PC-9 (cell line): ENCODE results near the gene PTGER1. TPM values are rescaled to one million over a fixed set of nuclear protein-coding genes. Genes with fewer than 3 reads are reported as not detected.

ENCODE experiments used
- BruUV-seq: library from RNA; stranded (reverse); fragments of 400-500 nt; replicated peaks from 2 replicates; lab custom pipeline; 2021; lab: Mats Ljungman, UMichigan
- CTCF ChIA-PET: fragments of 300-600 bp; sonication (Branson Sonifier 250); formaldehyde crosslinking; loops from one replicate; lab custom pipeline; 2022; ENCODE audit warnings: antibody characterized with exemption; lab: Charles Lee
- POLR2A ChIA-PET: fragments of 300-600 bp; sonication (Branson Sonifier 250); formaldehyde crosslinking; loops from one replicate; lab custom pipeline; 2022; ENCODE audit warnings: antibody characterized with exemption; ENCODE audit not compliant: unreplicated experiment; lab: Charles Lee
- DNase-seq, 2 experiments: peaks; one replicate each; pipeline versions ENCODE4 v3.0.0 to v3.0.0-alpha.2; 2015 to 2022; ENCODE audit warnings: mixed read lengths in 1 of 2
- H2AFZ ChIP-seq: fragments of 200-600 bp; sonication (generic); 2 replicates; pipeline ENCODE4 v1.8.1; 2017; ENCODE audit warnings: antibody characterized with exemption
- H3F3A ChIP-seq: fragments of 200-600 bp; sonication (generic); 2 replicates; pipeline ENCODE4 v1.8.1; 2017; ENCODE audit warnings: antibody characterized with exemption, mild to moderate bottlenecking, low read depth; ENCODE audit not compliant: insufficient read depth
- H3K27ac ChIP-seq: fragments of 200-600 bp; sonication (generic); 2 replicates; pipeline ENCODE4 v1.6.1; 2016; ENCODE audit warnings: mixed run types
- H3K27me3 ChIP-seq: fragments of 200-600 bp; sonication (generic); 2 replicates; pipeline ENCODE4 v1.6.1; 2016; ENCODE audit warnings: low read depth, mixed run types; ENCODE audit not compliant: insufficient read depth
- H3K36me3 ChIP-seq: fragments of 200-600 bp; sonication (generic); 2 replicates; pipeline ENCODE4 v1.6.1; 2016; ENCODE audit warnings: low read depth, mixed run types
- H3K4me1 ChIP-seq: fragments of 200-600 bp; sonication (generic); replicated peaks from 2 replicates; pipeline ENCODE4 v1.6.1; 2016; ENCODE audit warnings: mixed run types; ENCODE audit not compliant: insufficient read depth
- H3K4me2 ChIP-seq: fragments of 200-600 bp; sonication (generic); 2 replicates; pipeline ENCODE4 v1.6.1; 2017; ENCODE audit warnings: mixed run types
- H3K4me3 ChIP-seq: fragments of 200-600 bp; sonication (generic); 2 replicates; pipeline ENCODE4 v1.6.1; 2016; ENCODE audit warnings: mixed run types
- H3K79me2 ChIP-seq: fragments of 200-600 bp; sonication (generic); 2 replicates; pipeline ENCODE4 v1.6.1; 2017; ENCODE audit warnings: low read depth, mixed run types
- H3K9me2 ChIP-seq: fragments of 200-600 bp; sonication (generic); 2 replicates; pipeline ENCODE4 v1.8.1; 2017; ENCODE audit warnings: mild to moderate bottlenecking; ENCODE audit not compliant: insufficient read depth
- H3K9me3 ChIP-seq: fragments of 200-600 bp; sonication (generic); 2 replicates; pipeline ENCODE4 v1.8.1; 2016; ENCODE audit warnings: low read depth; ENCODE audit not compliant: insufficient read depth
- H4K20me1 ChIP-seq: fragments of 200-600 bp; sonication (generic); 2 replicates; pipeline ENCODE4 v1.8.1; 2017; ENCODE audit not compliant: insufficient read depth
- CTCF ChIP-seq: fragments of 200-600 bp; sonication (generic); conservative IDR thresholded peaks from 2 replicates; pipeline ENCODE4 v1.6.1; 2017; ENCODE audit warnings: mixed run types, antibody characterized with exemption, mild to moderate bottlenecking, moderate library complexity
- EZH2 ChIP-seq: fragments of 200-600 bp; sonication (generic); IDR thresholded peaks from 2 replicates; pipeline ENCODE4 v1.8.0; 2017; ENCODE audit warnings: antibody characterized with exemption, low read depth
- intact Hi-C: fragments of 100-400 bp; cut with micrococcal nuclease; formaldehyde crosslinking; loops from one replicate; pipeline ENCODE4 v1.10.0; 2022; ENCODE audit not compliant: unreplicated experiment
- total RNA-seq: library from RNA; stranded (reverse); gene quantifications from 2 replicates; pipeline ENCODE4 v1.2.3, GENCODE V29; 2021

PTGER1 gene
- total RNA-seq, 1 experiment from 2014 or later, result 1.4 TPM

- Histone ChIP-seq H3K36me3 (peaks cover 37% of the 10 kb centered on the region), H3K9me2 (no peaks in the 10 kb centered on the region), H3F3A (peaks cover 88% of the 10 kb centered on the region), H3K9me3 (no peaks in the 10 kb centered on the region), H3K27me3 (no peaks in the 10 kb centered on the region), H3K27ac (no peak overlapping the region), H3K4me1 (peaks cover 30% of the 10 kb centered on the region), H2AFZ (no peak overlapping the region), H3K79me2 (peaks cover 26% of the 10 kb centered on the region), H3K4me3 (no peak overlapping the region), H4K20me1 (peaks cover 67% of the 10 kb centered on the region), H3K4me2 (no peak overlapping the region)
- ChIA-PET POLR2A (interaction anchor here (0.7 kb wide), 1 partner anchor 343 kb away, joined by 4 read pairs; no protein-coding TSS in a partner anchor), CTCF (interaction anchor here (0.5 to 0.7 kb wide), 2 partner anchors 30 to 1285 kb away, joined by 4 to 5 read pairs; no protein-coding TSS in a partner anchor)
- intact Hi-C loops, result loop anchor here (5.0 kb wide), 2 partner anchors 37 to 343 kb away; partner anchors contain the start of genes ASF1B and DNAJB1
- TF ChIP-seq EZH2 (no peak), CTCF (peak; percentile 94)
- BruUV-seq, result no TSS peak
- DNase-seq, result peak in 1 of 2 experiments; percentile 47
These were observed 5.0 kb upstream of the PTGER1 start for GRCh38 chr19:14479975-14480699.

- Histone ChIP-seq H3K27me3 (no peaks in the 10 kb centered on the region), H3K9me3 (no peaks in the 10 kb centered on the region), H3K4me2 (no peak overlapping the region), H3F3A (peaks cover 91% of the 10 kb centered on the region), H2AFZ (no peak overlapping the region), H3K4me3 (no peak overlapping the region), H3K27ac (no peak overlapping the region), H4K20me1 (peaks cover 65% of the 10 kb centered on the region), H3K4me1 (peaks cover 30% of the 10 kb centered on the region), H3K9me2 (no peaks in the 10 kb centered on the region), H3K36me3 (peaks cover 37% of the 10 kb centered on the region), H3K79me2 (peaks cover 21% of the 10 kb centered on the region)
- CTCF ChIA-PET, result interaction anchor here (0.6 to 0.7 kb wide), 2 partner anchors 614 to 1285 kb away, joined by 5 to 8 read pairs; no protein-coding TSS in a partner anchor
- TF ChIP-seq CTCF, result no peak
- no peak for TF ChIP-seq EZH2
- no peak for DNase-seq
- BruUV-seq, result no TSS peak
- intact Hi-C loops, result loop anchor here (5.0 kb wide), 2 partner anchors 38 to 342 kb away; partner anchors contain the start of genes ASF1B and DNAJB1
- POLR2A ChIA-PET, result interaction anchor here (0.7 kb wide), 1 partner anchor 343 kb away, joined by 4 read pairs; no protein-coding TSS in a partner anchor
These were observed 4.3 kb upstream of the PTGER1 start for GRCh38 chr19:14479309-14479974.

GRCh38 chr19:14478113-14478545, 3.0 kb upstream of the PTGER1 start:
- H3K4me2 ChIP-seq, result no peak overlapping the region
- no peak overlapping the region for H2AFZ ChIP-seq
- H3K27ac ChIP-seq, result 0 out of 2 replicates have a peak overlapping the region, but pooled peaks have one; percentile 53
- DNase-seq, result no peak
- peaks cover 53% of the 10 kb centered on the region for H4K20me1 ChIP-seq
- TSS peak; percentile 54 for BruUV-seq
- ChIA-PET POLR2A (no interaction called here), CTCF (interaction anchor here (0.5 kb wide), 1 partner anchor 566 kb away, joined by 16 read pairs; no protein-coding TSS in a partner anchor)
- intact Hi-C loops, result loop anchor here (5.0 kb wide), 2 partner anchors 39 to 341 kb away; partner anchors contain the start of genes ASF1B and DNAJB1
- H3K4me1 ChIP-seq, result peaks cover 30% of the 10 kb centered on the region
- H3K36me3 ChIP-seq, result peaks cover 37% of the 10 kb centered on the region
- peaks cover 14% of the 10 kb centered on the region for H3K79me2 ChIP-seq
- no peak for TF ChIP-seq EZH2
- no peak for TF ChIP-seq CTCF
- H3K9me3 ChIP-seq, result no peaks in the 10 kb centered on the region
- no peaks in the 10 kb centered on the region for H3K27me3 ChIP-seq
- peaks cover 86% of the 10 kb centered on the region for H3F3A ChIP-seq
- no peak overlapping the region for H3K4me3 ChIP-seq
- no peaks in the 10 kb centered on the region for H3K9me2 ChIP-seq
